ENCODE measurements around the gene LRIT2.

Gene LRIT2

DNA sequence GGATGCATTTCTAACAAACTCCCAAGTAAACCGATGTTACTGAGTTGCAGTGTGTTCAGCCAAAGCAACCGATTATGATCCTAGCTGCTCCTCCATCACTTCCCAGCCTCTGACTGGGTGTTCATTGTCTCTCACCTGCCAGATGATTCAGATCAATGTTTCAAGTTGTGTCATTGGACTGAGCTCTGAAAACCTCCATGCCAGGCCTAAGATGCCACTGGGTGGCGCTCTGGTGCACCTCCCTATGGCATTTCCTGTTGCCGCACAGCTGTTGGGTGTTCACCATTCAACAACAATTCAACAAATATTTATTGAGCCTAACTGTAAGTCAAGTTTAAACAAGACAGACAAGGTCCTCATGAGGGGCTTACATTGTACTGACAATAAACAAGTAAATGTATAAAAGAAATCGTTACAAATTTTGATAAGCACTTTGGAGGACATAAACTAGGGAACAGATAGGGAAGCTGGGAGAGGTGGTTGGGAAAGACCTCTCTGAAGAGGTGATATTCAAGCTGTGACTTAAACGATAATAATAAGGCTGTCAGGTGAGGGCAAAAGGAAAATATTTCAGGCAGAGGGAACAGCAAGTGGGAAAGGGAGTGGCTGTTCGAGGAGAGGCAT is 42.3 kb upstream of the LRIT2 start:
- POLR2A ChIA-PET = no interaction called here
- Histone ChIP-seq H3K27ac (ENCODE audit: extremely low read depth, low read depth, low read length) (no peak overlapping the region), H3K4me3 (ENCODE audit: low read depth, low read length) (no peak overlapping the region), H3K36me3 (ENCODE audit: control insufficient read depth in 2 of 2, insufficient read depth in 1 of 2, low read length in 2 of 2) (no peaks in the 10 kb centered on the region), H3K9me3 (ENCODE audit: control insufficient read depth, insufficient read depth, low read depth, low read length) (no peaks in the 10 kb centered on the region), H3K4me1 (ENCODE audit: control insufficient read depth, insufficient read depth, low read length) (no peaks in the 10 kb centered on the region)
- CTCF ChIA-PET = interaction anchor here (0.6 to 11.7 kb wide), 30 partner anchors 8 to 345 kb away, joined by 3 to 291 read pairs (median 4); partner anchors contain the start of gene CCSER2
- TF ChIP-seq ZNF654 (tag by site-specific recombination; IDR thresholded peaks at IDR 0.05; ENCODE audit: low read depth) (peak; percentile 33), ZNF221 (tag by site-specific recombination; IDR thresholded peaks at IDR 0.05; ENCODE audit: borderline replicate concordance) (no peak), SCRT2 (tag by site-specific recombination; IDR thresholded peaks at IDR 0.05) (0 out of 2 replicates have a peak, but pooled peaks have one; percentile 27), MYNN (tag by site-specific recombination; IDR thresholded peaks at IDR 0.05; ENCODE audit: borderline replicate concordance) (no peak)

DNA sequence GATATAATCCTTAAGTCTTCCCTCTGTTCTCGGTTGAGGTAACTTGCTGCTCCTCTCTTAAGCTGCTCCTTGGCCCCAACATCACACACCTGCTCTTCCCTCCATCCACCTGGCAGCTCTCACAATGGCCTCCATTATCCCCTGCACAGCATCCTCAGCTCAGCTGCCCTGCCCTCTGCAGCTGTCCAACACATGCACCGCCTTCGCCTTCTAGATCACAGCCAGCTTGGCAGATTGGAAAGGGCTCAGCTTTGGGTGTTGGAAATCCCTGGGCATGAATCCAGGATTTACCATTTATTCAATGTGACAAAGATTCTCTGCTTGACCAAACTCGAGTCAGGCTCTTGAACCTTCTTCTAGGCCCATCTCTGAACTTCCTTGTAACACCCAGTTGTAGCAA is 40.1 kb upstream of the LRIT2 start:
- TF ChIP-seq, protein P1, sequence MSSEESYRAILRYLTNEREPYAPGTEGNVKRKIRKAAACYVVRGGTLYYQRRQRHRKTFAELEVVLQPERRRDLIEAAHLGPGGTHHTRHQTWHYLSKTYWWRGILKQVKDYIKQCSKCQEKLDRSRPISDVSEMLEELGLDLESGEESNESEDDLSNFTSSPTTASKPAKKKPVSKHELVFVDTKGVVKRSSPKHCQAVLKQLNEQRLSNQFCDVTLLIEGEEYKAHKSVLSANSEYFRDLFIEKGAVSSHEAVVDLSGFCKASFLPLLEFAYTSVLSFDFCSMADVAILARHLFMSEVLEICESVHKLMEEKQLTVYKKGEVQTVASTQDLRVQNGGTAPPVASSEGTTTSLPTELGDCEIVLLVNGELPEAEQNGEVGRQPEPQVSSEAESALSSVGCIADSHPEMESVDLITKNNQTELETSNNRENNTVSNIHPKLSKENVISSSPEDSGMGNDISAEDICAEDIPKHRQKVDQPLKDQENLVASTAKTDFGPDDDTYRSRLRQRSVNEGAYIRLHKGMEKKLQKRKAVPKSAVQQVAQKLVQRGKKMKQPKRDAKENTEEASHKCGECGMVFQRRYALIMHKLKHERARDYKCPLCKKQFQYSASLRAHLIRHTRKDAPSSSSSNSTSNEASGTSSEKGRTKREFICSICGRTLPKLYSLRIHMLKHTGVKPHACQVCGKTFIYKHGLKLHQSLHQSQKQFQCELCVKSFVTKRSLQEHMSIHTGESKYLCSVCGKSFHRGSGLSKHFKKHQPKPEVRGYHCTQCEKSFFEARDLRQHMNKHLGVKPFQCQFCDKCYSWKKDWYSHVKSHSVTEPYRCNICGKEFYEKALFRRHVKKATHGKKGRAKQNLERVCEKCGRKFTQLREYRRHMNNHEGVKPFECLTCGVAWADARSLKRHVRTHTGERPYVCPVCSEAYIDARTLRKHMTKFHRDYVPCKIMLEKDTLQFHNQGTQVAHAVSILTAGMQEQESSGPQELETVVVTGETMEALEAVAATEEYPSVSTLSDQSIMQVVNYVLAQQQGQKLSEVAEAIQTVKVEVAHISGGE (tag by site-specific recombination; conservative IDR thresholded peaks at IDR 0.05; ENCODE audit: low read depth) = no peak
- CTCF ChIA-PET = interaction anchor here (0.5 to 11.7 kb wide), 13 partner anchors 14 to 1034 kb away, joined by 3 to 291 read pairs (median 4); no protein-coding TSS in a partner anchor
- POLR2A ChIA-PET = no interaction called here
- Histone ChIP-seq H3K9me3 (ENCODE audit: control insufficient read depth, insufficient read depth, low read depth, low read length) (no peaks in the 10 kb centered on the region), H3K27ac (ENCODE audit: extremely low read depth, low read depth, low read length) (no peak overlapping the region), H3K4me1 (ENCODE audit: control insufficient read depth, insufficient read depth, low read length) (no peaks in the 10 kb centered on the region), H3K36me3 (ENCODE audit: control insufficient read depth in 2 of 2, insufficient read depth in 1 of 2, low read length in 2 of 2) (no peaks in the 10 kb centered on the region), H3K4me3 (ENCODE audit: low read depth, low read length) (no peak overlapping the region)

- CTCF ChIA-PET = interaction anchor here (0.5 to 11.7 kb wide), 22 partner anchors 11 to 452 kb away, joined by 3 to 291 read pairs (median 4); no protein-coding TSS in a partner anchor
- H3K9me3 ChIP-seq (ENCODE audit: control insufficient read depth, insufficient read depth, low read depth, low read length) = no peaks in the 10 kb centered on the region
- no peak overlapping the region for H3K27ac ChIP-seq (ENCODE audit: extremely low read depth, low read depth, low read length)
- no peaks in the 10 kb centered on the region for H3K4me1 ChIP-seq (ENCODE audit: control insufficient read depth, insufficient read depth, low read length)
- H3K36me3 ChIP-seq (ENCODE audit: control insufficient read depth in 2 of 2, insufficient read depth in 1 of 2, low read length in 2 of 2) = no peaks in the 10 kb centered on the region
- no peak overlapping the region for H3K4me3 ChIP-seq (ENCODE audit: low read depth, low read length)
- POLR2A ChIA-PET = no interaction called here
- TF ChIP-seq, protein P2, sequence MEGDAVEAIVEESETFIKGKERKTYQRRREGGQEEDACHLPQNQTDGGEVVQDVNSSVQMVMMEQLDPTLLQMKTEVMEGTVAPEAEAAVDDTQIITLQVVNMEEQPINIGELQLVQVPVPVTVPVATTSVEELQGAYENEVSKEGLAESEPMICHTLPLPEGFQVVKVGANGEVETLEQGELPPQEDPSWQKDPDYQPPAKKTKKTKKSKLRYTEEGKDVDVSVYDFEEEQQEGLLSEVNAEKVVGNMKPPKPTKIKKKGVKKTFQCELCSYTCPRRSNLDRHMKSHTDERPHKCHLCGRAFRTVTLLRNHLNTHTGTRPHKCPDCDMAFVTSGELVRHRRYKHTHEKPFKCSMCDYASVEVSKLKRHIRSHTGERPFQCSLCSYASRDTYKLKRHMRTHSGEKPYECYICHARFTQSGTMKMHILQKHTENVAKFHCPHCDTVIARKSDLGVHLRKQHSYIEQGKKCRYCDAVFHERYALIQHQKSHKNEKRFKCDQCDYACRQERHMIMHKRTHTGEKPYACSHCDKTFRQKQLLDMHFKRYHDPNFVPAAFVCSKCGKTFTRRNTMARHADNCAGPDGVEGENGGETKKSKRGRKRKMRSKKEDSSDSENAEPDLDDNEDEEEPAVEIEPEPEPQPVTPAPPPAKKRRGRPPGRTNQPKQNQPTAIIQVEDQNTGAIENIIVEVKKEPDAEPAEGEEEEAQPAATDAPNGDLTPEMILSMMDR (tag by site-specific recombination; IDR thresholded peaks at IDR 0.05) = peak; percentile 87
- peak; percentile 96 for TF ChIP-seq ZNF654 (tag by site-specific recombination; IDR thresholded peaks at IDR 0.05; ENCODE audit: low read depth)
- TF ChIP-seq SP7 (tag by site-specific recombination; IDR thresholded peaks at IDR 0.05) = 0 out of 2 replicates have a peak, but pooled peaks have one; percentile 16
- TF ChIP-seq ZNF830 (tag by site-specific recombination; IDR thresholded peaks at IDR 0.05; ENCODE audit: low read depth) = no peak
- no peak for TF ChIP-seq ZNF302 (tag by site-specific recombination; IDR thresholded peaks at IDR 0.05; ENCODE audit: low read depth)
- peak; percentile 49; the same call in 1 of the 2 replicates for TF ChIP-seq ZBTB17 (tag by site-specific recombination; IDR thresholded peaks at IDR 0.05)
- TF ChIP-seq GLIS2 (tag by site-specific recombination; IDR thresholded peaks at IDR 0.05) = peak; percentile 65
- TF ChIP-seq, protein P3, sequence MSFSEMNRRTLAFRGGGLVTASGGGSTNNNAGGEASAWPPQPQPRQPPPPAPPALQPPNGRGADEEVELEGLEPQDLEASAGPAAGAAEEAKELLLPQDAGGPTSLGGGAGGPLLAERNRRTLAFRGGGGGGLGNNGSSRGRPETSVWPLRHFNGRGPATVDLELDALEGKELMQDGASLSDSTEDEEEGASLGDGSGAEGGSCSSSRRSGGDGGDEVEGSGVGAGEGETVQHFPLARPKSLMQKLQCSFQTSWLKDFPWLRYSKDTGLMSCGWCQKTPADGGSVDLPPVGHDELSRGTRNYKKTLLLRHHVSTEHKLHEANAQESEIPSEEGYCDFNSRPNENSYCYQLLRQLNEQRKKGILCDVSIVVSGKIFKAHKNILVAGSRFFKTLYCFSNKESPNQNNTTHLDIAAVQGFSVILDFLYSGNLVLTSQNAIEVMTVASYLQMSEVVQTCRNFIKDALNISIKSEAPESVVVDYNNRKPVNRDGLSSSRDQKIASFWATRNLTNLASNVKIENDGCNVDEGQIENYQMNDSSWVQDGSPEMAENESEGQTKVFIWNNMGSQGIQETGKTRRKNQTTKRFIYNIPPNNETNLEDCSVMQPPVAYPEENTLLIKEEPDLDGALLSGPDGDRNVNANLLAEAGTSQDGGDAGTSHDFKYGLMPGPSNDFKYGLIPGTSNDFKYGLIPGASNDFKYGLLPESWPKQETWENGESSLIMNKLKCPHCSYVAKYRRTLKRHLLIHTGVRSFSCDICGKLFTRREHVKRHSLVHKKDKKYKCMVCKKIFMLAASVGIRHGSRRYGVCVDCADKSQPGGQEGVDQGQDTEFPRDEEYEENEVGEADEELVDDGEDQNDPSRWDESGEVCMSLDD (tag by site-specific recombination; IDR thresholded peaks at IDR 0.05) = no peak
- no peak for TF ChIP-seq ZBTB20 (tag by site-specific recombination; IDR thresholded peaks at IDR 0.05)
- no peak for TF ChIP-seq ZNF19 (tag by site-specific recombination; IDR thresholded peaks at IDR 0.05; ENCODE audit: low read depth)
- peak; percentile 89 for TF ChIP-seq ZFHX2 (tag by site-specific recombination; conservative IDR thresholded peaks at IDR 0.05)
- no peak for TF ChIP-seq RBAK (tag by site-specific recombination; IDR thresholded peaks at IDR 0.05)
- TF ChIP-seq ZNF76 (tag by site-specific recombination; IDR thresholded peaks at IDR 0.05; ENCODE audit: borderline replicate concordance, low read depth) = no peak
- no peak for TF ChIP-seq ZNF544 (tag by site-specific recombination; IDR thresholded peaks at IDR 0.05)
- no peak for TF ChIP-seq ZBTB44 (tag by site-specific recombination; IDR thresholded peaks at IDR 0.05)
- no peak for TF ChIP-seq HOXD13 (CRISPR knock-in tag; IDR thresholded peaks at IDR 0.05; ENCODE audit: borderline replicate concordance)
- no peak for TF ChIP-seq ZNF140 (tag by site-specific recombination; IDR thresholded peaks at IDR 0.05)
Observed at GRCh38 chr10:84264611-84265141, 39.3 kb upstream of the LRIT2 start.
